Measurements from ENCODE around the gene AADACL2. TPM values are rescaled to one million over a fixed set of nuclear protein-coding genes. Genes with fewer than 3 reads are reported as not detected.

AADACL2 gene
- total and polyA plus RNA-seq, 9 of the 15 experiments (the other 6 are each of a cell fraction or from before 2014, with no cell fraction given) = not detected

- Histone ChIP-seq H3K9me3 (replicated peaks; ENCODE audit: control insufficient read depth, insufficient read depth, low read depth, low read length) (no peaks in the 10 kb centered on the region), H2AFZ (ENCODE audit: low read depth, low read length) (no peak overlapping the region), H3K4me2 (ENCODE audit: insufficient read depth, low read length) (no peak overlapping the region), H3K4me1 (replicated peaks in 1 of 2; ENCODE audit: control insufficient read depth in 2 of 2, insufficient read depth in 2 of 2, low read length in 2 of 2) (0 out of 5 replicates have a peak, but pooled peaks cover 0 to 5% of the 10 kb centered on the region in 2 experiments), H3K27ac (ENCODE audit: extremely low read depth, low read depth, low read length) (no peak overlapping the region), H4K20me1 (replicated peaks; ENCODE audit: control insufficient read depth, insufficient read depth, low read length) (no peaks in the 10 kb centered on the region), H3K27me3 (ENCODE audit: control insufficient read depth in 2 of 2, insufficient read depth in 2 of 2, low read length in 2 of 2) (no peaks in the 10 kb centered on the region), H3K9me1 (ENCODE audit: control insufficient read depth, insufficient read depth, low read length) (no peaks in the 10 kb centered on the region), H3K79me2 (ENCODE audit: control insufficient read depth, insufficient read depth, low read length) (no peaks in the 10 kb centered on the region), H3K9ac (ENCODE audit: insufficient read depth in 1 of 2, low read depth in 2 of 2, low read length in 2 of 2) (no peak overlapping the region), H3K4me3 (no peak overlapping the region), H3K36me3 (ENCODE audit: control insufficient read depth, insufficient read depth, low read length) (no peaks in the 10 kb centered on the region)
- intact Hi-C loops (cut with micrococcal nuclease) (no loop called here), in situ Hi-C loops (cut with MboI) (no loop called here)
- FAIRE-seq (no peak), DNase-seq (ENCODE audit: extremely low read depth in 1 of 4, low spot score in 3 of 4) (no peak), ATAC-seq (no peak)
- 0% methylated on average over 1 of the region's 1 CpG for WGBS (ENCODE audit: insufficient coverage, low coverage, missing lambda C conversion rate)
- CTCF ChIA-PET (ENCODE audit: low intra/inter-chr PET ratio) = no interaction called here
- POLR2A ChIA-PET = no interaction called here
- no peak for TF ChIP-seq YBX1 (IDR thresholded peaks at IDR 0.05)
- no peak for TF ChIP-seq HDAC1 (IDR thresholded peaks at IDR 0.05)
- no TSS peak for BruUV-seq (replicated peaks)
Measured at GRCh38 chr3:151709847-151710246, 23.9 kb upstream of the AADACL2 start.

DNA sequence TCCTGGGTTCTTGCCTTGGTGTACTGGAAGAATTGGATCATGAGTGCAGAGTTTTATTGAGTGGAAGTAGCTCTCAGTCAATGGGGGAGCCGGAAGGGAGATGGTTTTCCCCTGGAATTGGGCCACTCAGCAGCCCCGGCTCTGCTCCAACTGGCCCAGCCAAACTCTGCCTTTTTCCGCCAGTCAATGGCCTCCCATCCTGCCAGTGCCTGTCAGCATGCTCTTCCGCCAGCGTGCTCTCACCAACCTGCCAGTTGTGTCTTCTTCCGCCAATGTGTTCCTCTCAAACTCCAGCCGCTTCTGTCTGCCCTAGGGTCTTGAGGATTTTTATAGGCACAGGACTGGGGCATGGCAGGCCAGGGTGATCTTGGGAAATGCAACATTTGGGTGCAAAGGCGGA is 12.4 kb upstream of the AADACL2 start:
- no peak for DNase-seq (ENCODE audit: extremely low read depth in 1 of 4, low spot score in 3 of 4)
- peaks cover 12% of the 10 kb centered on the region for H3K9me3 ChIP-seq (replicated peaks; ENCODE audit: control insufficient read depth, insufficient read depth, low read depth, low read length)
- no peaks in the 10 kb centered on the region for H4K20me1 ChIP-seq (replicated peaks; ENCODE audit: control insufficient read depth, insufficient read depth, low read length)
- intact Hi-C loops (cut with micrococcal nuclease) = no loop called here
- H3K36me3 ChIP-seq (ENCODE audit: control insufficient read depth, insufficient read depth, low read length) = no peaks in the 10 kb centered on the region
- ATAC-seq = no peak
- no peaks in the 10 kb centered on the region for H3K79me2 ChIP-seq (ENCODE audit: control insufficient read depth, insufficient read depth, low read length)
- no peak overlapping the region for H3K27ac ChIP-seq (ENCODE audit: extremely low read depth, low read depth, low read length)
- no peaks in the 10 kb centered on the region; a peak in 1 of 5 replicates for H3K4me1 ChIP-seq (replicated peaks in 1 of 2; ENCODE audit: control insufficient read depth in 2 of 2, insufficient read depth in 2 of 2, low read length in 2 of 2)
- TF ChIP-seq ZNF324 (CRISPR knock-in tag; IDR thresholded peaks at IDR 0.05) (no peak), CC2D1A (IDR thresholded peaks at IDR 0.05) (0 out of 2 replicates have a peak, but pooled peaks have one; percentile 24)
- CTCF ChIA-PET (ENCODE audit: low intra/inter-chr PET ratio) = no interaction called here
- no TSS peak for BruUV-seq (replicated peaks)
- H3K4me2 ChIP-seq (ENCODE audit: insufficient read depth, low read length) = no peak overlapping the region
- H2AFZ ChIP-seq (ENCODE audit: low read depth, low read length) = peak overlapping the region; percentile 0; the same call in 1 of the 2 replicates
- POLR2A ChIA-PET = no interaction called here
- H3K4me3 ChIP-seq = no peak overlapping the region
- no peaks in the 10 kb centered on the region for H3K27me3 ChIP-seq (ENCODE audit: control insufficient read depth in 2 of 2, insufficient read depth in 2 of 2, low read length in 2 of 2)
- no peak for FAIRE-seq
- no peaks in the 10 kb centered on the region for H3K9me1 ChIP-seq (ENCODE audit: control insufficient read depth, insufficient read depth, low read length)
- no peak overlapping the region for H3K9ac ChIP-seq (ENCODE audit: insufficient read depth in 1 of 2, low read depth in 2 of 2, low read length in 2 of 2)
- in situ Hi-C loops (cut with MboI) = no loop called here
- WGBS (ENCODE audit: insufficient coverage, low coverage, missing lambda C conversion rate) = 61% methylated on average over 8 of the region's 8 CpGs
